C1 segment of cervical spinal cord (tissue), 14 donors: Measurements from ENCODE around the gene ATF4.
A peak's percentile ranks its signal among the peaks of the same experiment; 100 is the strongest.

Source experiments
- DNase-seq, 14 donors: peaks; one replicate each; lab custom pipeline; 2025; lab: John Stamatoyannopoulos, UW

Gene ATF4

DNA sequence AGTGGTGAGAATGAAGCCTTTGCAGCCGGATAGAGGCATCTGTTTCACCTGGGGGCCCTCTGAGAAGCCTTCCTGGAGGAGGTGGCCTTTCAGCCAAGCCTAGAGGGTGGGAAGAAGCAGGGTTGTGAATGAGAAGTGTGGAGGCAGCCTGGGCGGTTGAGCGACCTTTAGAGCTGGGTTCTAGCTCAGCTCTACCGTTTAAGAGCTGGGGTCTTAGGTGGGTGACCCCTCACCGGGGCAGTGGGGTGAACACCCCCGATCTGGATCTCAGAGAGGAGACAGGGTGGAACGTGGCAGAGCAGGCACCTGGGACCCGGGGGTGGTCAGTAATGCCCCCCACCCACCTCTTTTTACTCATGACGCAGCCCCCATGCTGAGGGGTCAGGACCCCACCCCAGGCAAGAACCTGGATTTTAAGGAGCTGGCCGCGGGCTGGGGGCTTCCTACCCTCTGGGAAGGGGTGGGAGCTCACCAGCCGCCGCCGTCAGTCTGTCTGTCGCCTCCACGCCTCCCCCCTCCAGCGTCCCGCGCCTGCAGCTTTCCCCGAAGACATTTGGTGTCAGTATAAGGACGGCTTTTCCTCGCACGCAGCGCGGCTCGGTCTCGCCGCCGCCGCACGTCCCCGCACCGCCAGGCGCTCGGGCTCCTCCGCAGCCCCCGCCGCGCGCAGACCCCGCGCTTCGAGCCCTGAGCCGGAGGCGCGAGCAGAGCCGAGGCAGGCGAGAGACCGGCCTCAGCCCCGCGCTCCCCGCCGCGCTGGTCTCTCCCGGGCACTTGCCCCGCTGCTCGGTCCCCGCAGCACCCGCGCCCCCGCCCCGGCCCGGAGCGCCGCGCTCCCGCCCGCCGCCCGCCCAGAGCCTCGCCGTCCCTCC lies 36.8 kb downstream of the ATF4 start:
- DNase-seq = peak in 1 of 14 donors; percentile 35

DNA sequence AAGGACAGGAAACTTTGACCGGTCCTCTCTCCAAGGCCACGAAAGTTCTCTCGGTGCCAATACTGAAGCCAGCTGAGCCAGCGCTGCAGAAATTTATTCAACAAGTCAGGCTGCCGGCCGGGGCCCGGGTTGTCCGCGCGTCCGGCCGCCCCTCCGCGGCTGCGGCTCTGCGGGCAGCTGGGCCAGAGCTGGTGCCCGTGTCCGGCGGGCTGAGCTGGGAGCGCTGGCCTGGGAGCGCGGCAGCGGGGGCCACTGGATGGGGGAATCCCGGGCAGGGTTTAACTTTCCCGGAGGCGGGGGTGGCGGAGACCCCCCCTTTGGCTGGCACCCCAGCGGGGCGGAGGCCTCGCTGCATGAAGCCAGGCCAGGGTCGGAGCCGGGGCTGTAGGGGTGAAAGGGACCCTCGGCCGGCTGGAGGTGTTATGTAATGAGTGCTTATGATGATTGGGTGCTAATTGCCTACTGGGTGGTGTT lies 37.9 kb downstream of the ATF4 start:
- DNase-seq = no peak

DNA sequence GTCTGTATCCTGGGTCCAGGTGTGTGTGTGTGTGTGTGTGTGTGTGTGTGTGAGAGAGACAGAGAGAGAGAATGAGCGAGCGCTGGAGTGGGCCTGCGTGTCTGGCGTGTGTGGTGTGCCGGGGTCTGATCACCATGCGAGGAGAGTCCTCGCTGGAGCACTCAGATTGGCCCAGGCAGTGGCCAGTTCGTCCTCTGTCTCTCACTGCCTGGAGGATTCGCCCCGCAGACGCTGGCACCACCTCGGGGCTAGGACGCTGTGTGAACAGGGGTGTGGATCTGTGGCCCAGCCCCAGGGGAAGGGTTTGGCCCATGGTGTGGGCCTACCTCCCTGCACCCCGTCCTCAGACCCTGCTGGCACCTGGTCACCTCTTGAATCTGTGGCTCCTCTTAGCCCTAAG lies 38.6 kb downstream of the ATF4 start:
- peak in 1 of 14 donors; percentile 25 for DNase-seq

DNA sequence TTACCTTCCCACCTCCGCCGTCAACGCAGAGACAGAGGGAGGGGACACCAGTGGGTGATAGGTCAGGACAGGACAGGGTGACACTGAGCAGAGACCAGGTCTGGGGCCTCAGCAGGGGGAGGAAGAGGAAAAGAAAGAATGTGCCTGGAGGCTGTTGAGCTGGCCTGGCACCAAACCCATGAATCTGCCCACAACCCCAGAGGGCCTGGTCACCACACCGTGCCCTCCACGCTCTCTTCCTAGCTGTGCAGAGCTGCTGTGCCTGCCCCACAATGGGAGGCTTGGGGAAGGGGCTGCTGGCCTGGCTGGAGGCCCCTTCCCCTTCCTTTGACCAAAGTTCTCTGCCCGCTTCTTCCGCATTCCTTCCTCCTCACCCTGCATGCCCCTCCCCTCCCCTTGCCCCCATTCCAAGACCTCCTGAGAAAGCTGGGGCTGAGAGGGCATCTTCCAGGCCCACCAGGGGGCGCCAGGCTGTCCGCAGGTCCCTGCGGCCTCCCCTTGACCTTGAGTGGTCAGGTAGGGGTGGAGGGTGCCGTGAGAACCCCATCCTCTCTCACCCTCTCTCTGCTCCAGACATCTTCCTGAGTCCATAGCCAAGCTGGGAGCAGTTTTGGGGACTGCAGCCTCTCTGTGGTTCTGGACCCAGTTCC lies 39.2 kb downstream of the ATF4 start:
- no peak for DNase-seq

DNA sequence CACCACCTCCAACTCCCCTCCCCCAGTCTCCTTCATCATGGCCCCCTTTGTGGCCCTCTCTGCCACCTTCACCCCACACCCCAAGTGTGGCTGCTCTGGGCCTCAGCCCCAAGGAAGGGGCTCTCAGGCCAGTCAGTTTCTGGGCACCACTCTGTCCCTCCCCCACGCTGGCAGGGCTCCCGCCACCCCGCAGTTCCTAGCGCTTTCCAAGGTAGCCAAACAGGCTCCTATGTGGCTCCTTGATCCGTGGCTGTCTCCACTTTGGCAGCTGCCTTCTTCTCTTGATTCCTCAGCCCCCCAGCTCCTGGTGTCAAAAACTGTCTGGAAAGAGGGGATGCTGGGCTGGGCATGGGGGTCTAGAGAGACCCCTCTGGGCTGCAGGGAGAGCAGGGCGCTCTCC lies 39.8 kb downstream of the ATF4 start:
- DNase-seq = no peak

DNA sequence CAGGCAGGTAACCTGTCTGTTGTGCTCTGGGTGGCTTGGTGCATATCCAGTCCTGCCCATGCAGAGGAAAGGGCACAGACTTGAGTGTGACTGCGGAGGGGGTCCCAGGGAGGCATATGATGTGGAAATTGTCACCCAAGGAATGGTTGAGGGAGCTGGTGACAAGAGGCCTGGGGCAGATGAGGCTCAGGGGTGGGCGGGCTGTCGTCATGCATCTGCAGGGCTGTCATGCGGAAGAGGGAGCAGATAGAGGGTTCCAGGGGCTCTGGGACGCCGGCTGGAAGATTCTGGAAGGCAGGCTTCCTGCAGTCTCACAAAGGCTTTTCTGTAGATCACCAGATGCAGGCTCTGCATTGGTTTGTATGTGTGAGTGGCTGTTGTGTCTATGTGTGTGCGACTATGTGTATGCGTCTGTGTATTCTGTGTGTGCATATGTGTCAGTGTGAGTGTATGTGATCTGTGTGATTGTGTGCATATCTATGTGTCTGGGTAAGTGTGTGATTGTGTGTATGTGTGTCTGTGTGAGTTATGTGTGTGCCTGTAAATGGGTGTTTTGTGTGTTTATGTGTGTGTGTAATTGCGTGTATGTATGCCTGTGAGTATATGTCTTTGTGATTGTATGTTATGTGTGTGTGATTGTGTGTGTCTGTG lies 42.6 kb downstream of the ATF4 start:
- DNase-seq = no peak

DNA sequence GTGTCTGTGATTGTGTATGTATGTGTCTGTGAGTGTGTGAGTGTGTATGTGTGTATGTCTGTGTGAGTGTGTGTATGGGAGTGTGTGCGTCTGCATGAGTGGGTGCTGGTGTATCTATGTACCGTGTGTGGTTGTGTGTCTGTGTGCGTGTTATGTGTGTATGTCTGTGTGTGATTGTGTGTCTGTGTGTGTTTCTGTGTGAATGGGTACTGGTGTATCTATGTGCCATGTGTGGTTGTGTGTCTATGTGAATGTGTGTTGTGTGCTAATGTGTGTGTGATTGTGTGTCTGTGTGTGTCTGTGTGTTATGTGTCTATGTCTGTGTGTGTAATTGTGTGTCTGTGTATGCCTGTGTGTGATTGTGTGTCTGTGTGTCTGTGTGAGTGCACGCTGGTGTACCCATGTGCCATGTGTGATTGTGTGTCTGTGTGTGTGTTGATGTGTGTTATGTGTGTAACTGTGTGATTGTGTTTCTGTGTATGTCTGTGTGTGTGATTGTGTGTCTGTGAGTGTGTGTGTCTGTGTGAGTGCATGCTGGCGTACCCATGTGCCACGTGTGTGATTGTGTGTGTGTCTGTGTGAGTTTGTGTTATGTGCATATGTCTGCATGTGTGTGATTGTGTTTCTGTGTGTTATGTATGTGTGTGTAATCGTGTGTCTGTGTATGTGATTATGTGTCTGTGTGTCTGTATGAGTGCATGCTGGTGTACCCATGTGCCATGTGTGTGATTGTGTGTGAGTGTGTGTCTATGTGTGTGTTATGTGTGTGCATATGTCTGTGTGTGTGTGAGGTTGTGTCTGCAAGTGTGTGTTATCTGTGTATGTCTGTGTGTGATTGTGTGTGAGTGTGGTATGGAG lies 43.4 kb downstream of the ATF4 start:
- DNase-seq = no peak

DNA sequence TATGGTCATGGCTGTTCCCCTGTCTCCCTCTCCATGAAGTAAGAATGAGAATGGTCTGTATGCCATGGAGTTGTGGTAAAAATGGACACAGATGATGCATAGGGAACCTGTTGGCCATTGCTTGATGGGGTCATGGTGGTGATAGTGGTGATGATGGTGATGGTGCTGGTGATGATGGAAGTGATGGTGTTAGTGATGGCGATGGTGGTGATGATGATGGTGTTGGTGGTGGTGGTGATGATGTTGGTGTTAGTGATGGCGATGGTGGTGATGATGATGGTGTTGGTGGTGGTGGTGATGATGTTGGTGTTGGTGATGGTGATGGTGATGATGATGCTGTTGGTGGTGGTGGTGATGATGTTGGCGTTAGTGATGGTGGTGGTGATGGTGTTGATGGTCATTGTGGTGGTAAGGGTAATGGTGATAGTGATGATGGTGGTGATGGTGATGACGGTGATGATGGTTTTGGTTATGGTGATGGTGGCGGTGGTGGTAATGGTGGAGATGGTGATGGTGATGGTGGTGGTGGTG lies 45.1 kb downstream of the ATF4 start:
- no peak for DNase-seq

DNA sequence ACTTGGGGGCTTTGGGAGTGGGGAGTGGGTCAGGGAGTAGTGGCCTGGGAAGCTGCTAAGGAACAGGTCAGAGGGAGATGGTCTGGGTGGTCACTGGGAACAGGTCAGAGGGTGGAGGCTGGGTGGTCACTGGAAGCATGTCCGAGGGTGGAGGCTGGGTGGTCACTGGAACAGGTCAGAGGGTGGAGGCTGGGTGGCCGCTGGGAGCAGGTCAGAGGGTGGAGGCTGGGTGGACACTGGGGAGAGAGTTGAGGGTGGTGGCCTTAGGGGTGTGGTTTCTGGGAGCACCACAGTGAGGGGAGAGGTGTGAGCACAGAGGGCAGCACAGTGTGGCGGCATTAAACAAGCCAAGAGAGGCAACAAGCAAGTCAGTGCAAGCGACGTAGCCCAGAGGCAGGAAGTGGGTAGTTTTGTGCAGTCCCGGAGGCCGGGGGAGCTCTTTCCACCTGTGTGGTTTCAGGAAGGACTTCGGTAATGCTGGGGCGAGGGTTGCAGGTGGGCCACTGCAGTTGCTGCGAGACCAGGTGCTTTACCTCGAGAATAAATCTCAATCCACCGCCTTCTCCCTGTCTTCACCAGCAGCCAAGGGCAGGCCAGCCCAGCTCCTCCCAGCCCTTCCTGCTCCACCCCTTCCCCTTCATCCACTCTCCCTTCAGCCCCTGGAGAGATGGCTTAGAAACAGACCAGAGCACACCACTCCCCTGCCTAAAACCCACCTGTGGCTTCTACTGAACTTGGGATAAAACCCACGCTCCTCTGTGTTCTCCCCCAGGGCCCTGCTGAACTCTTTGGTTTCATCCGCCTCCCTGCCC lies 47.0 kb downstream of the ATF4 start:
- no peak for DNase-seq

DNA sequence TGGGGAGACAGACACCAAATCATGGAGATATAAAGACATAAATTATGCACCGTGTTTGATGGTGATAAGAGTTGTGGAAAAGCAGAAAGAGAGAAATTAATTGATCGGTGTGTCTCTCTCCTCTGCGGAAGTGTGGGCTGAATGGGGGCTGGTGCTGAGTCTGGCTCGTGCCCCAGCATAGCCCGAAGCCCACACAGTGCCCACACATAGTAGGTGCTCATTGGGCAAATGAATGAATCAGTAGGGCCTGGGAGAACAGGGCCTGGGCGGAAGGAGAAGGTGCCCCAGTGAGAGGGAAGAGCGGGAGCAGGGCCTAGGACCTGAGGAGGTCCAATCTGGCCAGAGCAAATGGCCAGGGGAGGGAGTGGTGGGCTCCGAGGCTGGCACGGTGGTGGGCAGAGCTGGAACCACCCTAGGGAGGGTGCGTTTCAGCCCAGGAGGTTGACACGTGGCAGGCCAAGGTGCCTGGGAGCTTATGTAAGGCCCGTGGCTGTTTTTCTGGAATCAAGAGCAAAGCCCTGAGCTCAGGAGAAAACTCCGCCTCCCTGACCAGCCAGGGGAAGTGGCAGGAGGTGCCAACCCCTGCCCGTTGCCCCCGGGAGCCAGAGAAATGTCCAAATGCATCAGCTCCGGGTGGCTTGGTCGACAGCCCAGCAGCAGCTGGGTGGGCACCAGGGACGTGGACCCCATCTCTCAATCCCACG lies 48.1 kb downstream of the ATF4 start:
- DNase-seq = no peak

DNA sequence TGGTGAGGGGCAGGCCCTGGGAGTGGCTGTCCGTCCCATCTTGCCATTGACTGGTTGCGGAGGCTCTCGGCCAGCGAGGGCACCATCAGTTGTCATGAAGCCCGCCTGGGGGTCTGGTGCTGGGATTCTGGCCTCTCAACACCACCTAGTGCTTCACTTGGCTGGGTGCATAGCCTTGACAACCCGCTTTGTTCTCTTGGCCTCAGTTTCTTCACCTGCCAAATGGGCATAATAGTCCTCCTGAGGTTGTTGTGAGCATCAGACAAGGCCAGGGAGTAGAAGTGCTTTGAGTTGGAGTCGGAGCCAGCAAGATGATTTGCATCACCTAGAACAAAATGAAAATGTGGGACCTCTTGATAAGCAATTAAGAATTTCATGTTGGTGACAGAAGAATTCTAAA lies 48.7 kb downstream of the ATF4 start:
- no peak for DNase-seq

DNA sequence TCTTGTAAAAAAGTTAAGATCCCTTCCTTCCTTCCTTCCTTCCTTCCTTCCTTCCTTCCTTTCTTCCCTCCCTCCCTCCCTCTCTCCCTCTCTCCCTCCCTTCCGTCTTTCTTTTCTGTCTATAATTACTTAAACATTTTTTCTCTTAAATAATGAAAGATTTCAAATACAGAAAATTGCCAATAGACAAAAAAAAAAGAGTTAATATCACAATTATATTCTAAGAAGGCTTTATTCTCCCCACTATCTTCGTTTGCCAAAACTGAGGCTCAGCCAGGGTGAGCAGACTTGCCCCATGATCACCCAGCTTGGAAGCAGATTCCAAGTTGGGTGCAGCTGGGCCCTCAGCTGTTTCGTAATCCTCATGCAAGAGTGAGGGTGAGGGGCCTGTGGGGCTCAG lies 49.9 kb downstream of the ATF4 start:
- no peak for DNase-seq

DNA sequence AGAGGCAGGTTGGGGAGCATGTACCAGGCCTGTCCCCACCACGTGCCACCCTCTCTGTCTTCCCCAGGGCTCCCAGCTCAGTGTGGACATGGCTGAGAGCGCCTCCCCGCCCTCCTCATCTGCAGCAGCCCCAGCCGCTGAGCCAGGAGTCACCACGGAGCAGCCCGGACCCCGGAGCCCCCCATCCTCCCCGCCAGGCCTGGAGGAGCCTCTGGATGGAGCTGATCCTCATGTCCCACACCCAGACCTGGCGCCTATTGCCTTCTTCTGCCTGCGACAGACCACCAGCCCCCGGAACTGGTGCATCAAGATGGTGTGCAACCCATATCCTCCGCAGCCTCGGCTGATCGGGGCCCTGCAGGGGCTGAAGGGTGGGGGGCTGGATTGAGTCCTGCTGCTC lies 50.3 kb downstream of the ATF4 start, which contains the start of gene CACNA1I:
Gene CACNA1I, plus strand, starts transcription at position 89 of the 400 bp plus-strand sequence. Its CDS starts 0 bp downstream, at position 89.
- DNase-seq = no peak

DNA sequence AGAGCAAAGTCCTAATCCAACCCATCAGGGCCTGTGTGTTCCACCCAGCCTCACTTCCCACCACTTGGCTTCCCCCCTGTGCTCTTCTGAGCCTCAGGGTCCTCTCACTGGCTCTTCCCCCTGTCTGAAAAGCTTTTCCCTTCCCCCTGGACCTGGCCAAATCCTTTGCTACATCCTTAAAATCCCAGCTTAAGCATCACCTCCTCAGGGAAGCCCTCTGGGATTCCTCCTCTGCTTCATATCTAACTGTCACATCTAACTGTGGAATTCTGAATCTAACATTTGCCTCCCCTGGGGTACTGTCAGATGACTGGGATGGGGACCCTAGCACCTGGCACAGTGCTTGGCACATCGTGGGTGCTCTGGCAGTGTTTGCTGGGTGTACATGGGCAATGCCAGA lies 51.2 kb downstream of the ATF4 start:
- no peak for DNase-seq
